GM11168 (cell line): Measurements from ENCODE around the gene JSRP1.

ENCODE experiments used
- in situ Hi-C: fragments of 300-500 bp; cut with MboI; formaldehyde crosslinking; loops from one replicate; pipeline ENCODE4 v1.12.0; 2022; ENCODE audit warnings: low sequenced_read_pairs; ENCODE audit not compliant: unreplicated experiment

JSRP1 gene

DNA sequence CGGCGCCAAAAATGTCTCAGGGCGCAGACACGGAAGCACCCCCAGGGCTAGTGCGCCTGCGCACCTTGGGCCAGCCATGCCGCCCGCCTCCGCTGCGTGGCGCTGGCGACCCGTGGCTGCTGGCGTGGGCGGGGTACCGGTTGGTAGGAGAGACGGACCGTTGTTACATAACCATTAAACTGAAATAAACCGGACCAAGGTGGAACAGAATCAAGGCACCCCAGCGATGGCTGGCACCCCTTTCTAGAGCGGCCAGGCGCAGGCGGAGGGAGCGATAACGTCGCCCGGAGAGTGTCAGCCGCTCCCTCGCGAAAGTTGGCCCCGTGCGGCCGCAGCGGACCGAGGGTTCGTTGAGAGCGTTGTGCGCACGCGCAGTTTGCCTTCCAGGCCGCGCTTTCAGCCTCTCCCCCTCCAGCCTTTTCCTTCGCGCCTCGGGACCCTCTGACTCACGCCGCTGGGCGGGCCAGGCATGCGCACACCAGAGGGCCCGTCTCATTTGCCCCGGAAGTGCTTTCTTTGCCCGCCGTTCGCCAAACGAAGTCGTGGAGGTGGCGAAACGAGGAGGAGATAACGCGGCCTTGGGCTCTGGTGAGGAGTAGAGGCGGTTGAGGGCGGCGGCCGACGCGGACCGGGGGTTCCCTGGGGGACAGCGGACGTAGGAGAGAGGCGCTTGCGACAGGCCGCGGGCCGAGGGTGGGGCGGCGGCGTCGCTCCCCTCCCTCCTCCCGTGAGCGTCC lies 19.7 kb downstream of the JSRP1 start, which contains the start of the genes PLEKHJ1 and SF3A2:
Gene PLEKHJ1, minus strand, starts transcription at position 16 of the 737 bp plus-strand sequence. CDS start 81 bp downstream, outside the sequence.
Gene SF3A2, plus strand, starts transcription at position 511 of the 737 bp plus-strand sequence. CDS start 6,595 bp downstream, outside the sequence.
- in situ Hi-C loops, result no loop called here

DNA sequence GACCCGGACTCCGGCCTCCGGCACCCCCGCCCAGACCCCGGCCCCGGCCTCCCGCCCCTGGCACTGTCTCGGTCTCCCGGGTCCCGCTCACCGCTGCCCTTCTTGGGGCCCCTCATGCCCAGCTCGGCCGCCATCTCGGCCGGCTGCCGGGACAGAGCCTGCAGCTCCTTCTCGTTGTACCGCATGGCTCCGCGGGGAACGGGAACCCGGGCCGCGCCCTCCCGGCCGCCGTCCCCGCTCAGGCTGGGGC lies 20.2 kb downstream of the JSRP1 start:
- in situ Hi-C loops, result no loop called here

DNA sequence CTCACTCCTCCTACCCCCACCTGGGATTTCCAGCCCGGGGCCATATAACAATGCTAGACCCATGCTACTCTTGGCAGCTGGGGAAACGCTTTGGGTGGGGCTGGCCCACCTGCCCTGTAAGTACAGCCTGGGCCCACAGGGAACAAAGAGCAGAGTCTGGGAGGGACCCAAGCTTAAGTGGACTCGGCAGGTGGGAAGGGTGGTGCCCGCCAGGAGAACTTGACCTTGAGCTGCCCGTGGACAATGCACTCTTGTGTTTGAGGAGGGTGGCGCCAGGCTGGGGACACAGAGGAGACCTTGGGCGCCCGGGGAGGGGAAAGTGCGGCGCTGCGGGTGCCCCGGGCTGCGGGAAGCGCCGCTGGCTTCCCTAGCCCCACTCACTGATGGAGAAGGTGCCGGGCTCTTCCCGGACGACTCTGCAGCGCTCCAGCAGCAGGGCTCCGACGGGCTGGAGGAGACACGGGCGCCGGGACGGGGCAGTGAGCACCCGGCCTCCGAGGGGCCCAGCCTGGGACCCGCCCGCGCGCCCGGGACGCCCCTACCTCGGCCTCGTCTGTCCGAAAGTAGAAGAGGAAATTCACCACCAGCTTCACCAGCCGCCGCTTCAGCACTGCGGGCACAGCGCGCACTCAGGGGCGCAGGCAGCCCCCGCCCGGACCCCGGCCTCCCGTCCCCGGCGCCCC lies 20.7 kb downstream of the JSRP1 start:
- in situ Hi-C loops, result no loop called here

DNA sequence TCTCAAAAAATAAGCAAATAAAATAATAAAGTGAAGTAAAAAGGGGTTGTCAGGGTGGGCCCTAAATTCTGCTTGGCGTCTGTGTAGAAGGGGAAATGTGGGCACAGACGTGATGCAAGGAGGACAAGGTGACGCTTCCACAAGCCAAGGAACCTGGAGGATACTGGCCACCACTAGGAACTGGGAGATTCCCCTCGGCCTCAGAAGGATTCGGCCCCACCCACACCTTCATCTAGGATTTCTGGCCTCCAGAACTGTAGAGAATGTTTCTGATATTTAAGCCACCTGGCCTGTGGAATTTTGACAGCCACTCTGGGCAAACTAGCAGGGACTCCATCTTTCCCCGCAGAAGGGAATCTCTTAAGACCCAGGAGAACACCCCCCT lies 21.2 kb downstream of the JSRP1 start:
- in situ Hi-C loops, result no loop called here

DNA sequence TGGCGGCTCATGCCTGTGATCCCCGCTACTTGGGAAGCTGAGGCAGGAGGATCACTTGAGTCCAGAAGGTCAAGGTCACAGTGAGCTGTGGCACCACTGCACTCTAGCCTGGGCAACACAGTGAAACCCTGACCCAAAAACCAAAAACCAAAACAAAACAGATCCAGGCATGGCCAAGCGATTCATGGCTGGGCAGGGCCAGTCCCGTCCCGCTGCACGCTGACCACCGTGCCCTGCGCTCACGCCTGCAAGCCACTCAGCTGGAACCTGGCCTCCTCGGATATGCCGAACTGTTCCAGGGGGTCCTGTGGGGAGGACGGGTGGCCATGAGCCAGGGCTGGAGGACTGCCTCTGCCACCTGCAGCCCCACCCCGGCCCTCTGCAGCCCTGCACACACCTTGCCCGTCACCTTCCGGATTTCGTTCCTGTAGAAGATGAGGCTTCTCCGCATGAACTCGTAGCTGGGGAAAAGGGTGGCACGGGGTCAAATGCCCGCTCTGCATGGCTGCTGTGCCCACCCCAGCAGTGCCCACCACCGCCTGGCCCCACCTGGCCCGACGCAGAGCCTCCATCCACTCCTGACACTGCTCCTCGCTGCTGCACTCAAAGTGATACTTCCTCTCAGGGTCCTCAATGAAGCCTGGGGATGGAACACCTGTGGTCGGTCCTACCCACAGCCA lies 22.5 kb downstream of the JSRP1 start:
- in situ Hi-C loops, result no loop called here

DNA sequence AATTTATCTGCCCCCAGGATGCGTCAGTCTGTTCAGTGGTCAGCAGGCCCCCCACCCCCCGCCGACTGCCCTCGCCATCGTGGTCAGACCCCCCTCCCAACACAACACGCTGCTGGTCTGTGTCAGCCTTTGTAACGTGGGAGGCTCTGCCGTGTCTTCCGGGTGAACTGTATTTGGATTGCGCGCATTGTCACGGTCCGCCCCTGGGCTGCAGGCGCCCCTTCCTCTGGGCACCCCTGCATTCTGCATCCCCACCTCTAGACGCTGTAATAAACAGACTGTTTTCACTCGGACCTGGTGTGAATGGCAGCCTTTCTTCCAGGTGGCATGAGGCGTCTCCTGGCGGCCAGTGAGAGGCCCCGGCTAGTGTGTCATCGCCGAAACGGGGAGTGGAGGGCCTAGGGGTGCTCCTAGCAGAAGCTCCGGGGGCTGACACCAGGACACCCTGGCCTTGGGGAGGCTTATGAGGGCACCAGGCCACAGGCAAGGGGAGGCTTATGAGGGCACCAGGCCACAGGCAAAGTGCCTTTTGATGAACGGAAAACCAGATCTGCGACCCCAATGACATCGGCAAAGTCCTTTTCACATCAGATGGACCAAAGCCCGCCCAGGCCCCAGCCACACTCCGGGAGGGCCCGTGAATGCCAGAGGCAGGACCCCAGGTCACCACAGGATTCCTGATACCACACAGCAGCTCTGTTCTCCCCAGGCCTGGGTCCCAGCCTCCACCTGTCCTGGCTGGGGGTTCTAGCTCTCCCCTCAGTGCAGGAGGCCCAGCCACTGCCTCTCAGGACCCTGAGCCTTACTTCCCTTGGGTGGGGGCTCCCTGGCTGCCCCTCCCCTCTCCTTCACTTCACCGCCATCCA lies 23.7 kb downstream of the JSRP1 start:
- in situ Hi-C loops, result no loop called here

DNA sequence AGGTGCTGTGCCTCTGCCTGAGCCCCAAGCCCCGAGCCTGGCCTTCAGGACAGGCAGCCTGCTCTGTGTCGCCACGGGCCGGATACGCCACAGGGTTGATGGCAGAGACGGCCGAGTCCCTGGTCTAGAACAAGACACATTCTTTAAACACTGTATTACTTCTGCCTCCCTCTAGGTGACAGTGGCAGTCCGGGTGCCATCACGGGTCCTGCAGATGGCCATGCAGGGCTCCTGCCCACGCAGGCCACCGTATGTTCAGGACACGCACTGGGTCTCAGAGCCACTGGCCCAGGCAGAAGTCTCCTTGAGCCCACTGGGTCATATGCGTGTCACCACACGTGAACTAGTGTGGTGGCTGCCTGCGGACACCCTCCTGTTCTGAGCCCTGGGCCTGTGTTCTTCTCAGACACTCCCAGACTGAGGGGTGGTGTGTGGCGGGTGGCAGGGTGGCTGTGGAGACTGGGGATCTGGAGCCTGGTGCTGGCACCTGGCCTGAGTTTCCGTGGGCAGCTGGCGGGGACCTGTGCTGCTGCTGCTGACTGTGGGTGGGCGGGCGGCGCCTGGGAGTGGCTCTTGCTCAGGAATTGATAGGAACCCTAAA lies 24.5 kb downstream of the JSRP1 start:
- in situ Hi-C loops, result no loop called here

DNA sequence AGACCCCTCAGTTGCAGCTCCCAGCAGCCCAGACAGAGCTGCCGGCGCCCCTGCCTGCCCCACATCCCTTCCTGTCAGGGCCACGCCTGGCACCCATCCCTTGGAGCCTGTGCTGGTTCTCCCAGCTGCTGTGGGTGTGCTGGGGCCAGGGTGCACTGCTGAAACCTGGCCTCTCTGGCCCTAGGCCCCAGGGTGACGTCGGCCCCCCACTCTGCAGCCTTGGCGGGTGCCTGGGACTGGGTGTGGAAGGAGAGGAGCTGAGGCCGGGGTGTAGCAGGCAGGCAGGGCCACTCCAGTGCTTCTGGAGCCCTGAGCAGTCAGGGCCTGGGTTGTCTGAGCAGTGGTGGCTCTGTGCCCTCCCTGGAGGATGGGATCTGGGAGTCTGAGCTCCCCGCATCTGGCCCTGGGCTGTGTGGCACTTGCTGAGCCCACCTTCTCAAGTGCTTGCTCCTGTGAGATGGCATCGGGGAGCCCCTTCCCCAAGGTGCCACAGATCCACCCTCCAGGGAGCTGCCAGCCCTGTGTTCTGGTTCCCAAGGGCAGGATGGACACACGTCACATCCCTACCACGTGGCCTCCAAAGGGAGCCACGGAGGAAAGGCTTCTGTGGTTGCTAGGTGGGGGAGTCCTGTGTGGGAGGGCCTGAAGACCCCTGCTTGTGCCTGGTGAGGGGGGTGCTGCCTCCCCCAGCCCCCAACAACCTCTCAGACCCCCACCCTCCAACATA lies 25.2 kb downstream of the JSRP1 start:
- in situ Hi-C loops, result no loop called here

DNA sequence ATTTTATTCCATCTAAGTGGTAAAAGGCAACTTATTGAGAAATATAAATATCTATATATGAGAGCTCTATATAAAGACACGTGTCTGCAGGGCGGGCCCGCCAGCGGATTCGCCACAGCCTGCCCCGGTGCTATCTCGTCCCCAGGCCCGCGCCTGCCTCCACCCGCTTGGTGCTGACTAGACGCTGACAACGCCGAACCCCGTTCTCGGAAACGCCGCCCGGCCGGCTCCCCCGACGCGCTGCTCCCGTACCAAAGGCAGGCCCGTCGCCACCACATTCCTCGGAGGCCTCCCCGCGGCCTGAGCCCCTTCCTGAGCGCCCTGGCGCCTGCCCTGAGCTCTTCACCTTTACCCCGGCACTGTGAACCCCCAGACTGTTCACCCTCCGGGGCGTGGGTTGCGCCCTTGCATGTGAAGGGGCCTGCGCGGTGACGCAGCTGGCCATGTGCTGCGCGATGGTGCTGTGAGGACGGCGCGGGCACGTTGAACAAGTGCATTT lies 26.1 kb downstream of the JSRP1 start:
- in situ Hi-C loops, result no loop called here

DNA sequence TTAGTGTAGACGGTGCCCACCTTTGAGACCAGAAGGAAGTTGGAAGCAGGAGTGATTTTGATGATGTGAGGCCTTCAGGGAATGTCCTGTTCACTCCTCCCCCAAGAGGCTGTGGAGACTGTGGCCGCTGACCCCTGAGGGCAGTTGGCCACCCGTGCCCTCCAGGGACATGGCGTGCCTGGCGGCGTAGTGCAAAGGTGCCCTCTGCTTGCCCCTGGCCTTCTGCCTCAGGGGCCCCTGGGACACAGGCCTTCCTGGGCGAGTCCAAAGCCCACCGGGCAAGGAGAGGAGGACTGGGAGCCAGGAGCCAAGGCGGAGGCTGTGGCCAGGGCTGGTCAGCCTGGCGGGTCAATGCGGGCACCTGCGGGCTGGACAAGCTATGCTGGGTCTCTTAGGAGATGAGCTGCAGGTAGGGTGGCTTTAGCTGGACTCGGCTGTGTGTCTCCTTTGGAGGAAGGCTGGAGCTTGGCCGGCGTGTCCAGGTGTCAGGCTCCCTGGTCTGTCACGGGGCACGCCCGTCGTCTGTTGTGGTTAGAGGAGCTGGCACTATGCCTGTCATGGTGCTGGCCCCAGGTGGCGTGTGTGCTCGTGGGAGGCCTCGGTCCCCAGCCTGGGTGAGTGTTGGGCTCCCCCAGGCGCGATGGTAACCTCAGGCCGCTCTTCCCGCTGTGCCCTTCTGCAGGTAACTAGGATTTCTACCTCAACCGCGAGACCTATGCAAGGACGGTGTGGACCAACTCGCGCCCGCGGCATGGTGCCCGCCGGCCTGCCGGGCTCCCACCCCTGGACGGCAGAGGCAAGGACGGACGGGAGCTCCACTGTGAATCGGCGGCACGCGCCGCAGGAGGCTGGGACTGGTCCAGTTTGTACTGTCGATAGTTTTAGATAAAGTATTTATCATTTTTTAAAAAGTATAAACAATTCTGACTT lies 26.8 kb downstream of the JSRP1 start:
- in situ Hi-C loops, result no loop called here

DNA sequence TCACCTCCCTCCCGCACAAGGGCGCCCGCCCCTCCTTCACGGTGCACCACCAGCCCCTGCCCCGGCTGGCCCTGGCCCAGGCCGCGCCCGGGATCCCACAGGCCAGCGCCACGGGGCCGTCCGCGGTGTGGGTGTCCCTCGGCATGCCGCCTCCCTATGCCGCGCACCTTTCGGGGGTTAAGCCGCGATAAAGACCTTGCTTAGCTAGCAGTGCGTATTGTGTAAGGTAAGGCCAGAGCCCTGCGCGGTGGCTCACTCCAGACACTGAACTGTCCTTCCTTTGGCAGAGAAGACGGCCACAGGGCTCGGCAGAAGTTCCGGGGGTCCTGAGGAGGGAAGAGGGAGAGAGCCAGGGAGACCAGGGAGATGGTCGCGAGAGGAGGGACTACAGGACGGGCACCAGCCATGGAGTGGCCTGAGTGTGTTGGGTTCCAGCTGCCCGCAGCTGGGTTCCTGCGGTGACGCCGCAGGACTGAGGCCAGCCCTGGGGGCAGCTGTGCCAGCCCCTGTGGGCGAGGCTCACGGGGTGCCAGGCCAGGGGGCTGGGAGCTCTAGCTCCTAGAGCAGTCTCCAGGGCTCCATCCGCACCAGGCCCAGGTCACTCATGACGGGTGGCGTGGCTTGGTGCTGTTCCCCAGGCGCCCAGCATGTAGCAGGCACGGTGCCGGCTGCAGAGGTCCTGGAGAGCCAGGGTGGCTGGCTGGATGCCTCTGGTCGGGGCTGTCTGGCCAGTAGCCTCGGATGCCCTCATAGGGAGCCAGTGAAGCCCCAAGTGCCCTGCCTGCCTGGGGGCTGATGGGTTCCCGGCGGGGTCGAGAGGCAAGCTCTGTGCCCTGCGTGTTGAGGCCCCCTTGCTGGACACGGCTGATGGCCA lies 27.8 kb downstream of the JSRP1 start:
- in situ Hi-C loops, result no loop called here

DNA sequence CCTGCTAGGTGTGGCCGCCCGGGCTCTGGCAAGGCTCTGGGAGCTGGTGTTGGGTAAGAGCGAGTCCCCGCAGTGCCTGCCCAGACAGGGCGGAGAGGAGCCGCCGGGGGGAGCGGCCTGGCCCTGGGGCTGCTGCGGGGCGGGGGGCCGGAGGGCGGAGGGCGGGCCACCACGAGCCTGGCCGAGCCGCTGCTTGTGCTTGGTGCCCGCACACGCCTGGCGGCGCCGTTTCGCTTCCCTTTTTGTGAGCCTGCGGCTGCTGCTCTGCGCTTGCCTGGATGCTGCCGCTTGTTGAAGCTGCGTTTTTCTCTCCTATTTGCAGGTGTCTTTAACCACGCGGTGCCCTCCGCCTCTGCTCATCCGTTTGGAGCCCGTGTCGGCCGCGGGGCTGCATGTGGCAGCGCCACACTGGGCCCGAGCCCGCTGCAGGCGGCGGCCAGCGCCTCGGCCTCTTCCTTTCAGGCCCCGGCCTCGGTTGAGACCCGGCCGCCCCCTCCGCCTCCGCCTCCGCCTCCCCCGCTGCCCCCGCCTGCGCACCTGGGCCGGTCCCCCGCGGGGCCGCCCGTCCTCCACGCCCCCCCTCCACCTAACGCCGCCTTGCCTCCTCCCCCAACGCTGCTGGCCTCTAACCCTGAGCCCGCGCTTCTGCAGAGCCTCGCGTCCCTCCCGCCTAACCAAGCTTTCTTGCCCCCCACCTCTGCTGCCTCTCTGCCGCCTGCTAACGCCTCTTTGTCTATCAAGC lies 28.6 kb downstream of the JSRP1 start:
- in situ Hi-C loops, result no loop called here

DNA sequence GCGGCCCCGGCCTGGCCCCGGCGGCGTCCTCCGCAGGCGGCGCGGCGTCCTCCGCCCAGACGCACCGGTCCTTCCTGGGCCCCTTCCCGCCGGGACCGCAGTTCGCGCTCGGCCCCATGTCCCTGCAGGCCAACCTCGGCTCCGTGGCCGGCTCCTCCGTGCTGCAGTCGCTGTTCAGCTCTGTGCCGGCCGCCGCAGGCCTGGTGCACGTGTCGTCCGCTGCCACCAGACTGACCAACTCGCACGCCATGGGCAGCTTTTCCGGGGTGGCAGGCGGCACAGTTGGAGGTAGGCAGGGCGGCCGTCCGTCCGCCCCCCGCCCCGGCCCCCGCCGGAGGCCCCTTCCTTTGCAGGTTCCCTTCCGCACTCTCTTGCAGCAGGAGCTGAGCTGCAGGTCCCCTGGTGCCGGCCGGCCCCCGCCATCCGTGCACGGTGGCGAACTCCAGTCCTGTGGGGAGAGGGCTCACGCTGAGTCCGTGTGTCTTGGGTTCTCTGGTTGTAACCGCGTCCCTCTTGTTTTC lies 29.3 kb downstream of the JSRP1 start:
- in situ Hi-C loops, result no loop called here

DNA sequence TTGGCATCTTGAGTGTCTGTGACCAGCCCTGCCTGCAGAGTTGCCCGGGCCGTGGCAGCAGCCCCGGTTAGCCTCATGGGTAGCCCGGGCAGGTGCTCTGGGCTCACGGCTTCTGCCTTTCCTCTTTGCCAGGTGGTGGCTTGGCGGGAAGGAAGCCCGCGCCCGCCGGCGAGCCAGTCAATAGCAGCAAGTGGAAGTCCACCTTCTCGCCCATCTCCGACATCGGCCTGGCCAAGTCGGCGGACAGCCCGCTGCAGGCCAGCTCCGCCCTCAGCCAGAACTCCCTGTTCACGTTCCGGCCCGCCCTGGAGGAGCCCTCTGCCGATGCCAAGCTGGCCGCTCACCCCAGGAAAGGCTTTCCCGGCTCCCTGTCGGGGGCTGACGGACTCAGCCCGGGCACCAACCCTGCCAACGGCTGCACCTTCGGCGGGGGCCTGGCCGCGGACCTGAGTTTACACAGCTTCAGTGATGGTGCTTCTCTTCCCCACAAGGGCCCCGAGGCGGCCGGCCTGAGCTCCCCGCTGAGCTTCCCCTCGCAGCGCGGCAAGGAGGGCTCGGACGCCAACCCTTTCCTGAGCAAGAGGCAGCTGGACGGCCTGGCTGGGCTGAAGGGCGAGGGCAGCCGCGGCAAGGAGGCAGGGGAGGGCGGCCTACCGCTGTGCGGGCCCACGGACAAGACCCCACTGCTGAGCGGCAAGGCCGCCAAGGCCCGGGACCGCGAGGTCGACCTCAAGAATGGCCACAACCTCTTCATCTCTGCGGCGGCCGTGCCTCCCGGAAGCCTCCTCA lies 30.0 kb downstream of the JSRP1 start:
- in situ Hi-C loops, result no loop called here

DNA sequence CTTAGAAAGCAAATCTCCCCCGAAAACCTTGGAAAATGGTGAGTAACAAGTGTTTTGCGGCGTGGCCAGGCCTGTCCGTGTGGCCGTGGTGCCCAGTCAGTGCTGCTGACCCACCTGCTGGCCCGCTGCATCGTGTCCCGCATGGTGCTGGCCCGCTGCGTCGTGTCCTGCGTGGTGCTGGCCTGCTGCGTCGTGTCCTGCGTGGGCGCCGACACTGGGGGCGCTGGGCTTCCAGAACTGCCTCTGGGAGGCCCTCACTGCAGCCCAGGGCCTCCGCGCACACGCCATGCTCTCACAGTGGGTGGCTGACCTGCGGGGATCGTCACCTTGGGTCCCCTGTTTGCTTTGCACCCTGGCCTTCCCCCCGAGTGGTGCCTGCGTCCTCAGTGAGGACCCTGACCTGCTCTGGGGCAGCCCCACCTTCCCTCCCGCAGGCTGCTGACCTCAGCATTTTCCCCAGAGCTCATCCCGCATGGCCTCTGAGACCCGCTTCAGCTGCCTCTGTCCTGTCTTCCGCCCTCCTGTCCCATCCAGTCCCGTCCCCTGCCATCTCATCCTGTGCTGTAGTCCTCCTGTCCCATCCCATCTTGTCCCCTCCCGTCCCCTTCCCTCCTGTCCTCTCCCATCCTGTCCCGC lies 30.7 kb downstream of the JSRP1 start:
- in situ Hi-C loops, result no loop called here
